GM08714 (cell line): ENCODE data around the gene TTC12.
"Not testable (repeated sequence)": the region's sequence is repeated elsewhere in the genome, so short reads cannot be mapped to it uniquely, and the experiment has no call there.

Experiments
- H3K4me3 ChIP-seq: fragments of 200-500 bp; sonication (Bioruptor generic); 2 replicates; pipeline ENCODE4 v1.5.1; 2014; ENCODE audit warnings: mild to moderate bottlenecking, low read length, inconsistent platforms
- ZNF274 ChIP-seq: IDR thresholded peaks from 2 replicates; pipeline ENCODE4 v1.6.1; 2012; ENCODE audit warnings: mild to moderate bottlenecking, low read depth, low read length

Gene TTC12

GRCh38 chr11:113296447-113297205, 17.8 kb upstream of the TTC12 start:
- no peak for TF ChIP-seq ZNF274
- no peak overlapping the region for H3K4me3 ChIP-seq

- not testable (repeated sequence) for H3K4me3 ChIP-seq
These were observed 15.9 kb upstream of the TTC12 start for GRCh38 chr11:113298496-113298895.

- no peak overlapping the region for H3K4me3 ChIP-seq
- no peak for TF ChIP-seq ZNF274
These were observed 9.5 kb upstream of the TTC12 start for GRCh38 chr11:113304916-113305315.

GRCh38 chr11:113305440-113306336, 8.7 kb upstream of the TTC12 start:
- TF ChIP-seq ZNF274, result no peak

GRCh38 chr11:113308601-113309000, 5.8 kb upstream of the TTC12 start:
- TF ChIP-seq ZNF274, result no peak
- no peak overlapping the region for H3K4me3 ChIP-seq

More at GRCh38 chr11:113305440-113306336, 8.7 kb upstream of the TTC12 start:
- no peak overlapping the region for H3K4me3 ChIP-seq

- H3K4me3 ChIP-seq, result no peak overlapping the region
- TF ChIP-seq ZNF274, result no peak
These were observed 2.8 kb upstream of the TTC12 start for GRCh38 chr11:113311536-113311935.

GRCh38 chr11:113313601-113314000, 782 bp upstream of the TTC12 start:
- no peak overlapping the region for H3K4me3 ChIP-seq
- no peak for TF ChIP-seq ZNF274

- peak overlapping the region; percentile 32; the same call in 1 of the 2 replicates for H3K4me3 ChIP-seq
- TF ChIP-seq ZNF274, result no peak
These were observed 356 bp upstream of the TTC12 start for GRCh38 chr11:113314065-113314388.

- TF ChIP-seq ZNF274, result no peak
- no peak overlapping the region for H3K4me3 ChIP-seq
These were observed 1.4 kb downstream of the TTC12 start for GRCh38 chr11:113315811-113316210.

- TF ChIP-seq ZNF274, result no peak
- no peak overlapping the region for H3K4me3 ChIP-seq
These were observed 1.9 kb downstream of the TTC12 start for GRCh38 chr11:113316256-113316655.

- TF ChIP-seq ZNF274, result no peak
- no peak overlapping the region for H3K4me3 ChIP-seq
These were observed 3.0 kb downstream of the TTC12 start for GRCh38 chr11:113317339-113317738.

GRCh38 chr11:113319085-113319484, 4.7 kb downstream of the TTC12 start:
- H3K4me3 ChIP-seq, result no peak overlapping the region
- TF ChIP-seq ZNF274, result no peak

- no peak for TF ChIP-seq ZNF274
- H3K4me3 ChIP-seq, result no peak overlapping the region
These were observed 7.8 kb downstream of the TTC12 start for GRCh38 chr11:113322158-113322557.

GRCh38 chr11:113324250-113324649, 9.9 kb downstream of the TTC12 start:
- H3K4me3 ChIP-seq, result no peak overlapping the region
- no peak for TF ChIP-seq ZNF274

GRCh38 chr11:113329725-113330124, 15.3 kb downstream of the TTC12 start:
- no peak overlapping the region for H3K4me3 ChIP-seq
- TF ChIP-seq ZNF274, result no peak

GRCh38 chr11:113331441-113331840, 17.1 kb downstream of the TTC12 start:
- no peak for TF ChIP-seq ZNF274
- H3K4me3 ChIP-seq, result no peak overlapping the region
